HepG2 (cell line): ENCODE results near the gene KLHL8.

Experiments used
- CEBPB ChIP-seq: IDR thresholded peaks from 2 replicates; pipeline ENCODE4 v1.6.1; 2011; ENCODE audit warnings: low read depth, low read length, improper control_type of control experiment, borderline replicate concordance
- ZBTB4 ChIP-seq: sonication (generic); formaldehyde crosslinking; IDR thresholded peaks from 2 replicates; pipeline ENCODE4 v1.4.0; 2020; ENCODE audit warnings: missing genetic modification reagents, mild to moderate bottlenecking, borderline replicate concordance
- ZNF644 ChIP-seq: IDR thresholded peaks from 2 replicates; pipeline ENCODE4 v1.6.1; 2016; ENCODE audit warnings: low read depth
- TF ChIP-seq, protein P1 (sequence below): sonication (generic); formaldehyde crosslinking; IDR thresholded peaks from 2 replicates; pipeline ENCODE4 v1.4.0; 2020; ENCODE audit warnings: missing genetic modification reagents, borderline replicate concordance
- TF ChIP-seq, protein P2 (sequence below): sonication (generic); formaldehyde crosslinking; IDR thresholded peaks from 2 replicates; pipeline ENCODE4 v1.5.0; 2020; ENCODE audit warnings: mild to moderate bottlenecking, missing genetic modification reagents, moderate library complexity

GRCh38 chr4:87132035-87132434 lies 88.4 kb downstream of the KLHL8 start:
- no peak for TF ChIP-seq ZNF644 (CRISPR knock-in tag)
- TF ChIP-seq CEBPB: no peak
- no peak for TF ChIP-seq ZBTB4 (CRISPR knock-in tag)
- TF ChIP-seq, protein P1, sequence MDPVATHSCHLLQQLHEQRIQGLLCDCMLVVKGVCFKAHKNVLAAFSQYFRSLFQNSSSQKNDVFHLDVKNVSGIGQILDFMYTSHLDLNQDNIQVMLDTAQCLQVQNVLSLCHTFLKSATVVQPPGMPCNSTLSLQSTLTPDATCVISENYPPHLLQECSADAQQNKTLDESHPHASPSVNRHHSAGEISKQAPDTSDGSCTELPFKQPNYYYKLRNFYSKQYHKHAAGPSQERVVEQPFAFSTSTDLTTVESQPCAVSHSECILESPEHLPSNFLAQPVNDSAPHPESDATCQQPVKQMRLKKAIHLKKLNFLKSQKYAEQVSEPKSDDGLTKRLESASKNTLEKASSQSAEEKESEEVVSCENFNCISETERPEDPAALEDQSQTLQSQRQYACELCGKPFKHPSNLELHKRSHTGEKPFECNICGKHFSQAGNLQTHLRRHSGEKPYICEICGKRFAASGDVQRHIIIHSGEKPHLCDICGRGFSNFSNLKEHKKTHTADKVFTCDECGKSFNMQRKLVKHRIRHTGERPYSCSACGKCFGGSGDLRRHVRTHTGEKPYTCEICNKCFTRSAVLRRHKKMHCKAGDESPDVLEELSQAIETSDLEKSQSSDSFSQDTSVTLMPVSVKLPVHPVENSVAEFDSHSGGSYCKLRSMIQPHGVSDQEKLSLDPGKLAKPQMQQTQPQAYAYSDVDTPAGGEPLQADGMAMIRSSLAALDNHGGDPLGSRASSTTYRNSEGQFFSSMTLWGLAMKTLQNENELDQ (CRISPR knock-in tag): no peak
- TF ChIP-seq, protein P2, sequence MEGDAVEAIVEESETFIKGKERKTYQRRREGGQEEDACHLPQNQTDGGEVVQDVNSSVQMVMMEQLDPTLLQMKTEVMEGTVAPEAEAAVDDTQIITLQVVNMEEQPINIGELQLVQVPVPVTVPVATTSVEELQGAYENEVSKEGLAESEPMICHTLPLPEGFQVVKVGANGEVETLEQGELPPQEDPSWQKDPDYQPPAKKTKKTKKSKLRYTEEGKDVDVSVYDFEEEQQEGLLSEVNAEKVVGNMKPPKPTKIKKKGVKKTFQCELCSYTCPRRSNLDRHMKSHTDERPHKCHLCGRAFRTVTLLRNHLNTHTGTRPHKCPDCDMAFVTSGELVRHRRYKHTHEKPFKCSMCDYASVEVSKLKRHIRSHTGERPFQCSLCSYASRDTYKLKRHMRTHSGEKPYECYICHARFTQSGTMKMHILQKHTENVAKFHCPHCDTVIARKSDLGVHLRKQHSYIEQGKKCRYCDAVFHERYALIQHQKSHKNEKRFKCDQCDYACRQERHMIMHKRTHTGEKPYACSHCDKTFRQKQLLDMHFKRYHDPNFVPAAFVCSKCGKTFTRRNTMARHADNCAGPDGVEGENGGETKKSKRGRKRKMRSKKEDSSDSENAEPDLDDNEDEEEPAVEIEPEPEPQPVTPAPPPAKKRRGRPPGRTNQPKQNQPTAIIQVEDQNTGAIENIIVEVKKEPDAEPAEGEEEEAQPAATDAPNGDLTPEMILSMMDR (CRISPR knock-in tag): no peak
